Erythroblast (primary cell): ENCODE measurements around the gene IFNA5.

ENCODE experiments used
- GATA1 ChIP-seq: IDR thresholded peaks from 2 replicates; pipeline ENCODE4 v1.6.1; 2011; ENCODE audit warnings: low read depth, mild to moderate bottlenecking, control low read depth, low read length, moderate library complexity
- POLR2A ChIP-seq: IDR thresholded peaks from 2 replicates; pipeline ENCODE4 v1.6.1; 2011; ENCODE audit warnings: mild to moderate bottlenecking, low read length

GRCh38 chr9:21266733-21267484 is 38.2 kb downstream of the IFNA5 start:
- TF ChIP-seq POLR2A = no peak
- TF ChIP-seq GATA1 = no peak
